HCT116 (cell line): Measurements from ENCODE around the gene PPEF2. TPM values are rescaled to one million over a fixed set of nuclear protein-coding genes. Genes with fewer than 3 reads are reported as not detected.

Experiments
- ATAC-seq: fragments of 200-7000 bp; cut with Tn5 transposase; 2 replicates; pipeline ENCODE4 v1.9.1; 2020; ENCODE audit warnings: mild to moderate bottlenecking, moderate library complexity
- BruUV-seq: library from RNA; stranded (reverse); fragments of 400-500 nt; replicated peaks from 2 replicates; lab custom pipeline; 2021; lab: Mats Ljungman, UMichigan
- CTCF ChIA-PET: fragments of 300-600 bp; sonication (Branson Sonifier 250); formaldehyde crosslinking; loops from one replicate; lab custom pipeline; 2021; ENCODE audit warnings: antibody characterized with exemption; lab: Charles Lee
- POLR2A ChIA-PET: fragments of 300-600, 350-600 bp; sonication (Branson Sonifier 250); formaldehyde crosslinking; loops from one replicate; lab custom pipeline; 2021; ENCODE audit warnings: antibody characterized with exemption; lab: Charles Lee
- RAD21 ChIA-PET, 2 experiments: fragments of 300-600 bp; sonication (Branson Sonifier 250); formaldehyde crosslinking; loops; one replicate each; lab custom pipeline; 2023; ENCODE audit warnings: low total read pairs in 2 of 2; ENCODE audit not compliant: uncharacterized antibody in 2 of 2, unreplicated experiment in 2 of 2, low non-redundant PET in 1 of 2; lab: Charles Lee
- DNase-seq: peaks from one replicate; pipeline ENCODE4 v3.0.0-alpha.2; 2010; ENCODE audit warnings: low read depth, low spot score
- H2AFZ ChIP-seq: fragments of 200-600 bp; shearing (Covaris generic), sonication (generic); 2 replicates; pipeline ENCODE4 v1.6.1; 2017; ENCODE audit warnings: low read depth, mixed run types, mixed read lengths, antibody characterized with exemption, low read length; ENCODE audit not compliant: poor library complexity, severe bottlenecking
- H3K27ac ChIP-seq: 2 replicates; pipeline ENCODE4 v1.5.1; 2012; ENCODE audit warnings: low read depth, low read length
- H3K27me3 ChIP-seq: fragments of 200-600 bp; sonication (generic); 2 replicates; pipeline ENCODE4 v1.6.1; 2016; ENCODE audit warnings: mixed run types, low read length, mixed read lengths; ENCODE audit not compliant: insufficient read depth
- H3K36me3 ChIP-seq, 2 experiments: fragments of 200-500 bp in 1 of 2; fragments of 200-600 bp in 1 of 2; sonication (Bioruptor generic) in 1 of 2; sonication (generic) in 1 of 2; 2 replicates each; pipeline versions ENCODE4 v1.5.1 to v1.6.1; 2014 to 2016; ENCODE audit warnings: low read length in 2 of 2, inconsistent platforms in 1 of 2, mixed read lengths in 1 of 2, mixed run types in 1 of 2; ENCODE audit not compliant: insufficient read depth in 2 of 2, control insufficient read depth in 1 of 2
- H3K4me1 ChIP-seq, 2 experiments: fragments of 200-600 bp in 1 of 2; sonication (generic) in 1 of 2; 2 replicates each; pipeline versions ENCODE4 v1.5.1 to v1.6.1; 2012 to 2017; ENCODE audit warnings: low read length in 2 of 2, inconsistent platforms in 1 of 2, mild to moderate bottlenecking in 1 of 2, mixed read lengths in 1 of 2, mixed run types in 1 of 2, moderate library complexity in 1 of 2; ENCODE audit not compliant: insufficient read depth in 2 of 2, control insufficient read depth in 1 of 2
- H3K4me2 ChIP-seq: fragments of 200-600 bp; sonication (generic); 2 replicates; pipeline ENCODE4 v1.6.1; 2017; ENCODE audit warnings: mixed run types, low read length, mixed read lengths
- H3K4me3 ChIP-seq, 2 experiments: fragments of 200-600 bp in 1 of 2; sonication (generic) in 1 of 2; replicated peaks in 1 of 2; 2 replicates each; pipeline ENCODE4 v1.5.1; 2011 to 2016; ENCODE audit warnings: low read length in 2 of 2, control low read depth in 1 of 2, low read depth in 1 of 2, mild to moderate bottlenecking in 1 of 2, mixed read lengths in 1 of 2, mixed run types in 1 of 2
- H3K79me2 ChIP-seq: fragments of 200-600 bp; sonication (generic); 2 replicates; pipeline ENCODE4 v1.6.1; 2017; ENCODE audit warnings: mild to moderate bottlenecking, mixed run types, low read length, moderate library complexity, mixed read lengths; ENCODE audit not compliant: insufficient read depth
- H3K9ac ChIP-seq: fragments of 200-600 bp; sonication (generic); 2 replicates; pipeline ENCODE4 v1.6.1; 2016; ENCODE audit warnings: low read length, mixed read lengths
- H3K9me2 ChIP-seq: fragments of 200-600 bp; sonication (generic), shearing (Covaris generic); 2 replicates; pipeline ENCODE4 v1.6.1; 2017; ENCODE audit warnings: mixed run types, mild to moderate bottlenecking, moderate library complexity; ENCODE audit not compliant: insufficient read depth
- H3K9me3 ChIP-seq, 2 experiments: fragments of 200-500 bp in 1 of 2; fragments of 200-600 bp in 1 of 2; sonication (Bioruptor generic) in 1 of 2; sonication (generic) in 1 of 2; 2 replicates each; pipeline ENCODE4 v1.6.1; 2014 to 2017; ENCODE audit warnings: low read length in 2 of 2, mixed read lengths in 2 of 2, inconsistent platforms in 1 of 2, low read depth in 1 of 2, mild to moderate bottlenecking in 1 of 2, mixed run types in 1 of 2, moderate library complexity in 1 of 2; ENCODE audit not compliant: control insufficient read depth in 1 of 2, insufficient read depth in 1 of 2
- H4K20me1 ChIP-seq: fragments of 200-600 bp; sonication (generic), shearing (Covaris generic); 2 replicates; pipeline ENCODE4 v1.6.1; 2017; ENCODE audit warnings: mixed run types, mild to moderate bottlenecking, moderate library complexity; ENCODE audit not compliant: insufficient read depth
- CBX3 ChIP-seq: IDR thresholded peaks from 2 replicates; pipeline ENCODE4 v1.6.1; 2012; ENCODE audit warnings: low read depth
- CEBPB ChIP-seq: IDR thresholded peaks from 2 replicates; pipeline ENCODE4 v1.6.1; 2012; ENCODE audit warnings: low read depth
- CTCF ChIP-seq, 3 experiments: fragments of 200-600 bp in 1 of 3; sonication (generic) in 1 of 3; IDR thresholded peaks in 2 of 3; conservative IDR thresholded peaks in 1 of 3; 2 replicates each; pipeline ENCODE4 v1.5.1; 2012 to 2017; ENCODE audit warnings: low read depth in 2 of 3, low read length in 2 of 3, antibody characterized with exemption in 1 of 3, borderline replicate concordance in 1 of 3, control low read depth in 1 of 3, mild to moderate bottlenecking in 1 of 3, mixed read lengths in 1 of 3, mixed run types in 1 of 3, moderate library complexity in 1 of 3; ENCODE audit not compliant: insufficient read depth in 1 of 3
- ELF1 ChIP-seq: IDR thresholded peaks from 2 replicates; pipeline ENCODE4 v1.6.1; 2012; ENCODE audit warnings: low read depth, borderline replicate concordance
- EZH2 ChIP-seq: fragments of 200-600 bp; sonication (generic); IDR thresholded peaks from 2 replicates; pipeline ENCODE4 v1.6.1; 2017; ENCODE audit warnings: antibody characterized with exemption, mixed run types
- EZH2phosphoT487 ChIP-seq: fragments of 200-600 bp; IDR thresholded peaks from 2 replicates; pipeline ENCODE4 v1.6.1; 2018; ENCODE audit warnings: antibody characterized with exemption, borderline replicate concordance
- FOSL1 ChIP-seq: IDR thresholded peaks from 2 replicates; pipeline ENCODE4 v1.6.1; 2012; ENCODE audit warnings: low read depth
- JUND ChIP-seq: IDR thresholded peaks from 2 replicates; pipeline ENCODE4 v1.6.1; 2012
- MAX ChIP-seq: IDR thresholded peaks from 2 replicates; pipeline ENCODE4 v1.6.1; 2012
- POLR2AphosphoS5 ChIP-seq: IDR thresholded peaks from 2 replicates; pipeline ENCODE4 v1.6.1; 2011; ENCODE audit warnings: mild to moderate bottlenecking, low read depth, low read length, moderate library complexity
- RAD21 ChIP-seq: IDR thresholded peaks from 2 replicates; pipeline ENCODE4 v1.6.1; 2012; ENCODE audit warnings: low read depth, mild to moderate bottlenecking
- REST ChIP-seq: IDR thresholded peaks from 2 replicates; pipeline ENCODE4 v1.6.1; 2012; ENCODE audit warnings: low read depth
- SIN3A ChIP-seq: IDR thresholded peaks from 2 replicates; pipeline ENCODE4 v1.6.1; 2012; ENCODE audit warnings: low read depth
- SP1 ChIP-seq: IDR thresholded peaks from 2 replicates; pipeline ENCODE4 v1.6.1; 2012; ENCODE audit warnings: low read depth
- SRF ChIP-seq: IDR thresholded peaks from 2 replicates; pipeline ENCODE4 v1.6.1; 2012; ENCODE audit warnings: low read depth
- TCF7L2 ChIP-seq: IDR thresholded peaks from 2 replicates; pipeline ENCODE4 v1.7.0; 2011; ENCODE audit warnings: borderline replicate concordance, inconsistent platforms; ENCODE audit not compliant: insufficient read depth, insufficient read length; ENCODE audit errors: extremely low read depth
- YY1 ChIP-seq: IDR thresholded peaks from 2 replicates; pipeline ENCODE4 v1.6.1; 2011; ENCODE audit warnings: low read length, low read depth, moderate library complexity, mild to moderate bottlenecking; ENCODE audit not compliant: insufficient replicate concordance; ENCODE audit errors: extremely low read depth
- ZBTB33 ChIP-seq: IDR thresholded peaks from 2 replicates; pipeline ENCODE4 v1.6.1; 2011; ENCODE audit warnings: mild to moderate bottlenecking, low read length, moderate library complexity; ENCODE audit not compliant: insufficient replicate concordance; ENCODE audit errors: extremely low read depth
- ZFX ChIP-seq: fragments of 450-650 bp; IDR thresholded peaks from 2 replicates; pipeline ENCODE4 v1.6.1; 2017
- ZNF274 ChIP-seq: fragments of 200-500 bp; sonication (Bioruptor generic); IDR thresholded peaks from 2 replicates; pipeline ENCODE4 v1.6.1; 2014; ENCODE audit warnings: mild to moderate bottlenecking, low read depth, low read length, inconsistent platforms
- intact Hi-C: fragments of 100-400 bp; cut with micrococcal nuclease; formaldehyde crosslinking; loops from 2 replicates; pipeline ENCODE4 v1.10.0; 2022
- total RNA-seq: library from RNA; stranded (reverse); gene quantifications from one replicate; pipeline ENCODE4 v1.2.1, GENCODE V29; 2021; ENCODE audit not compliant: unreplicated experiment

The PPEF2 gene
- total RNA-seq, 1 experiment from 2014 or later: not detected

GRCh38 chr4:75889537-75890199, 12.6 kb downstream of the PPEF2 start:
- no TSS peak for BruUV-seq

More at GRCh38 chr4:75889537-75890199, 12.6 kb downstream of the PPEF2 start:
- intact Hi-C loops: no loop called here
- no peak for TF ChIP-seq FOSL1
- no peak for TF ChIP-seq MAX
- TF ChIP-seq CBX3: no peak
- no peak for TF ChIP-seq YY1
- no peak for TF ChIP-seq REST
- TF ChIP-seq POLR2AphosphoS5: no peak
- TF ChIP-seq SIN3A: no peak
- no peak for TF ChIP-seq EZH2
- TF ChIP-seq EZH2phosphoT487: no peak
- TF ChIP-seq ELF1: no peak
- no peak for TF ChIP-seq RAD21
- TF ChIP-seq ZFX: no peak
- no peak for TF ChIP-seq TCF7L2
- TF ChIP-seq CEBPB: no peak
- TF ChIP-seq JUND: no peak
- no peak for TF ChIP-seq ZNF274
- TF ChIP-seq SRF: no peak
- no peak for TF ChIP-seq SP1
- TF ChIP-seq CTCF (IDR thresholded peaks at IDR 0.05 in 2 of 3, conservative IDR thresholded peaks at IDR 0.05 in 1 of 3; ENCODE audit: borderline replicate concordance in 1 of 3, insufficient read depth in 1 of 3, low read depth in 2 of 3, low read length in 2 of 3): no peak
- no peak for TF ChIP-seq ZBTB33
- CTCF ChIA-PET: no interaction called here
- Histone ChIP-seq H3K9me2 (no peaks in the 10 kb centered on the region), H3K79me2 (no peaks in the 10 kb centered on the region), H2AFZ (no peak overlapping the region), H3K36me3 (no peaks in the 10 kb centered on the region), H3K27ac (no peak overlapping the region), H3K4me3 (no peak overlapping the region), H3K9ac (no peak overlapping the region), H3K9me3 (no peaks in the 10 kb centered on the region), H3K4me1 (no peaks in the 10 kb centered on the region), H4K20me1 (no peaks in the 10 kb centered on the region), H3K27me3 (no peaks in the 10 kb centered on the region; the same call in 1 of the 2 replicates), H3K4me2 (no peak overlapping the region)
- RAD21 ChIA-PET: no interaction called here
- no peak for ATAC-seq
- POLR2A ChIA-PET: no interaction called here
- no peak for DNase-seq
